ENCODE data around the gene DNAI2. TPM values are rescaled to one million over a fixed set of nuclear protein-coding genes. Genes with fewer than 3 reads are reported as not detected.
"Not testable (repeated sequence)": the region's sequence is repeated elsewhere in the genome, so short reads cannot be mapped to it uniquely, and the experiment has no call there.

Gene DNAI2
- total RNA-seq, 1 experiment from 2014 or later, result not detected

- H3K4me3 ChIP-seq (ENCODE audit: insufficient read depth, low read depth, low read length), result no peak overlapping the region
- no peaks in the 10 kb centered on the region for H3K36me3 ChIP-seq (replicated peaks; ENCODE audit: control insufficient read depth, insufficient read depth, low read length)
- DNase-seq, result no peak
- H3K27me3 ChIP-seq (ENCODE audit: control insufficient read depth, insufficient read depth, low read length), result peaks cover 5% of the 10 kb centered on the region
These were observed 2.5 kb downstream of the DNAI2 start for GRCh38 chr17:74276541-74277009.

GRCh38 chr17:74277935-74278334 lies 3.9 kb downstream of the DNAI2 start:
- Histone ChIP-seq H3K4me3 (ENCODE audit: insufficient read depth, low read depth, low read length) (no peak overlapping the region), H3K27me3 (ENCODE audit: control insufficient read depth, insufficient read depth, low read length) (peaks cover 5% of the 10 kb centered on the region), H3K36me3 (replicated peaks; ENCODE audit: control insufficient read depth, insufficient read depth, low read length) (no peaks in the 10 kb centered on the region)
- DNase-seq, result no peak

GRCh38 chr17:74279617-74280016 lies 5.6 kb downstream of the DNAI2 start:
- not testable (repeated sequence) for H3K27me3 ChIP-seq (ENCODE audit: control insufficient read depth, insufficient read depth, low read length); H3K4me3 ChIP-seq (ENCODE audit: insufficient read depth, low read depth, low read length); DNase-seq; H3K36me3 ChIP-seq (replicated peaks; ENCODE audit: control insufficient read depth, insufficient read depth, low read length)

- no peak for DNase-seq
- H3K27me3 ChIP-seq (ENCODE audit: control insufficient read depth, insufficient read depth, low read length), result no peaks in the 10 kb centered on the region
- no peaks in the 10 kb centered on the region for H3K36me3 ChIP-seq (replicated peaks; ENCODE audit: control insufficient read depth, insufficient read depth, low read length)
- H3K4me3 ChIP-seq (ENCODE audit: insufficient read depth, low read depth, low read length), result no peak overlapping the region
These were observed 6.1 kb downstream of the DNAI2 start for GRCh38 chr17:74280093-74280513.

- no peak overlapping the region for H3K4me3 ChIP-seq (ENCODE audit: insufficient read depth, low read depth, low read length)
- no peaks in the 10 kb centered on the region for H3K36me3 ChIP-seq (replicated peaks; ENCODE audit: control insufficient read depth, insufficient read depth, low read length)
- DNase-seq, result no peak
- H3K27me3 ChIP-seq (ENCODE audit: control insufficient read depth, insufficient read depth, low read length), result no peaks in the 10 kb centered on the region
These were observed 7.8 kb downstream of the DNAI2 start for GRCh38 chr17:74281799-74282198.

GRCh38 chr17:74282274-74282586 lies 8.2 kb downstream of the DNAI2 start:
- not testable (repeated sequence) for DNase-seq; H3K27me3 ChIP-seq (ENCODE audit: control insufficient read depth, insufficient read depth, low read length); H3K4me3 ChIP-seq (ENCODE audit: insufficient read depth, low read depth, low read length); H3K36me3 ChIP-seq (replicated peaks; ENCODE audit: control insufficient read depth, insufficient read depth, low read length)

- no peaks in the 10 kb centered on the region for H3K36me3 ChIP-seq (replicated peaks; ENCODE audit: control insufficient read depth, insufficient read depth, low read length)
- no peak for DNase-seq
- H3K4me3 ChIP-seq (ENCODE audit: insufficient read depth, low read depth, low read length), result no peak overlapping the region
- H3K27me3 ChIP-seq (ENCODE audit: control insufficient read depth, insufficient read depth, low read length), result no peaks in the 10 kb centered on the region
These were observed 8.7 kb downstream of the DNAI2 start for GRCh38 chr17:74282587-74283370.

GRCh38 chr17:74283371-74283673 lies 9.3 kb downstream of the DNAI2 start:
- Histone ChIP-seq H3K4me3 (ENCODE audit: insufficient read depth, low read depth, low read length) (no peak overlapping the region), H3K36me3 (replicated peaks; ENCODE audit: control insufficient read depth, insufficient read depth, low read length) (no peaks in the 10 kb centered on the region)
- DNase-seq, result no peak

GRCh38 chr17:74287031-74287602 lies 13.1 kb downstream of the DNAI2 start:
- H3K36me3 ChIP-seq (replicated peaks; ENCODE audit: control insufficient read depth, insufficient read depth, low read length), result no peaks in the 10 kb centered on the region
- no peaks in the 10 kb centered on the region for H3K27me3 ChIP-seq (ENCODE audit: control insufficient read depth, insufficient read depth, low read length)
- no peak for DNase-seq
- no peak overlapping the region for H3K4me3 ChIP-seq (ENCODE audit: insufficient read depth, low read depth, low read length)

More at GRCh38 chr17:74283371-74283673, 9.3 kb downstream of the DNAI2 start:
- no peaks in the 10 kb centered on the region for H3K27me3 ChIP-seq (ENCODE audit: control insufficient read depth, insufficient read depth, low read length)

GRCh38 chr17:74288785-74289184 lies 14.8 kb downstream of the DNAI2 start:
- Histone ChIP-seq H3K4me3 (ENCODE audit: insufficient read depth, low read depth, low read length) (no peak overlapping the region), H3K27me3 (ENCODE audit: control insufficient read depth, insufficient read depth, low read length) (no peaks in the 10 kb centered on the region), H3K36me3 (replicated peaks; ENCODE audit: control insufficient read depth, insufficient read depth, low read length) (no peaks in the 10 kb centered on the region)
- no peak for DNase-seq

- Histone ChIP-seq H3K27me3 (ENCODE audit: control insufficient read depth, insufficient read depth, low read length) (no peaks in the 10 kb centered on the region), H3K36me3 (replicated peaks; ENCODE audit: control insufficient read depth, insufficient read depth, low read length) (no peaks in the 10 kb centered on the region), H3K4me3 (ENCODE audit: insufficient read depth, low read depth, low read length) (no peak overlapping the region)
- DNase-seq, result no peak
These were observed 15.7 kb downstream of the DNAI2 start for GRCh38 chr17:74289688-74290087.

GRCh38 chr17:74290340-74290739 lies 16.3 kb downstream of the DNAI2 start:
- Histone ChIP-seq H3K27me3 (ENCODE audit: control insufficient read depth, insufficient read depth, low read length) (no peaks in the 10 kb centered on the region), H3K36me3 (replicated peaks; ENCODE audit: control insufficient read depth, insufficient read depth, low read length) (no peaks in the 10 kb centered on the region), H3K4me3 (ENCODE audit: insufficient read depth, low read depth, low read length) (no peak overlapping the region)
- DNase-seq, result no peak

- no peak for DNase-seq
- H3K36me3 ChIP-seq (replicated peaks; ENCODE audit: control insufficient read depth, insufficient read depth, low read length), result no peaks in the 10 kb centered on the region
These were observed 18.5 kb downstream of the DNAI2 start for GRCh38 chr17:74292495-74292894.

GRCh38 chr17:74295625-74296547 lies 21.9 kb downstream of the DNAI2 start:
- DNase-seq, result no peak
- no peaks in the 10 kb centered on the region for H3K27me3 ChIP-seq (ENCODE audit: control insufficient read depth, insufficient read depth, low read length)
- no peak overlapping the region for H3K4me3 ChIP-seq (ENCODE audit: insufficient read depth, low read depth, low read length)
- H3K36me3 ChIP-seq (replicated peaks; ENCODE audit: control insufficient read depth, insufficient read depth, low read length), result no peaks in the 10 kb centered on the region

More at GRCh38 chr17:74292495-74292894, 18.5 kb downstream of the DNAI2 start:
- Histone ChIP-seq H3K27me3 (ENCODE audit: control insufficient read depth, insufficient read depth, low read length) (no peaks in the 10 kb centered on the region), H3K4me3 (ENCODE audit: insufficient read depth, low read depth, low read length) (no peak overlapping the region)

GRCh38 chr17:74296548-74296936 lies 22.5 kb downstream of the DNAI2 start:
- no peaks in the 10 kb centered on the region for H3K36me3 ChIP-seq (replicated peaks; ENCODE audit: control insufficient read depth, insufficient read depth, low read length)
- H3K27me3 ChIP-seq (ENCODE audit: control insufficient read depth, insufficient read depth, low read length), result no peaks in the 10 kb centered on the region
- DNase-seq, result peak; percentile 75
- no peak overlapping the region for H3K4me3 ChIP-seq (ENCODE audit: insufficient read depth, low read depth, low read length)
